Esophagus squamous epithelium (tissue), 4 donors: ENCODE results near the gene SELL.

Experiments
- CTCF ChIP-seq, 6 experiments: fragments of 450-650 bp in 4 of 6; fragments of 200-600 bp in 2 of 6; sonication (generic) in 2 of 6; IDR thresholded peaks; one replicate each; pipeline ENCODE4 v1.5.1; 2016 to 2019; ENCODE audit warnings: antibody characterized with exemption in 6 of 6, mild to moderate bottlenecking in 4 of 6, moderate library complexity in 4 of 6
- POLR2A ChIP-seq, 4 donors: fragments of 450-650 bp; IDR thresholded peaks; one replicate each; pipeline ENCODE4 v1.6.1; 2017; ENCODE audit warnings: antibody characterized with exemption in 4 of 4, mild to moderate bottlenecking in 4 of 4, moderate library complexity in 3 of 4

DNA sequence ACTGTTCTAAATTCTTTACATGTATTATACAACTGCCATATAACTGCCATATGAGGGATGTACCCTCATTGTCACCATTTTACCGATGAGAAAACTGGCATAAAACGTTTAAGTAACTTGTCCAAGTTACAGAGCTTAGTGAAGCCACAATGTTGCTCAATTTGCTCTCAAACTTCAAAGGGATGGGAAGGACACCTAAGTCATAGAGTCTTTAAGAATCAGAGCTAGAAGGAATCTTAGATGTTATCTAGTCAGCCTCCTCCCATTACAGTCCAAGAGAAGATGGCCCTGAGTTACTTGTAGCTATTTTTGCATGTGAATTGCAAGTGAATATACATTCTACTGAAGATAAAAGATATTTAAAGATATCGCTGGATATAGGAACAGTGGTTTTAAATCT is 31.7 kb downstream of the SELL start:
- no peak for TF ChIP-seq POLR2A (IDR thresholded peaks at IDR 0.05)
- TF ChIP-seq CTCF (IDR thresholded peaks at IDR 0.05), result no peak
